KBM-7 (cell line): Measurements from ENCODE around the gene MLXIP.
"Not testable (repeated sequence)": the region's sequence is repeated elsewhere in the genome, so short reads cannot be mapped to it uniquely, and the experiment has no call there.

ENCODE experiments used
- DNase-seq: peaks from one replicate; pipeline ENCODE4 v3.0.0-alpha.2; 2015
- in situ Hi-C: fragments of 300-500 bp; cut with MboI; formaldehyde crosslinking; loops from 2 replicates; pipeline ENCODE4 v1.14.3; 2020; ENCODE audit warnings: low sequenced_read_pairs, low pct_unique_long_range_greater_than_20kb, mixed read lengths

The MLXIP gene

DNA sequence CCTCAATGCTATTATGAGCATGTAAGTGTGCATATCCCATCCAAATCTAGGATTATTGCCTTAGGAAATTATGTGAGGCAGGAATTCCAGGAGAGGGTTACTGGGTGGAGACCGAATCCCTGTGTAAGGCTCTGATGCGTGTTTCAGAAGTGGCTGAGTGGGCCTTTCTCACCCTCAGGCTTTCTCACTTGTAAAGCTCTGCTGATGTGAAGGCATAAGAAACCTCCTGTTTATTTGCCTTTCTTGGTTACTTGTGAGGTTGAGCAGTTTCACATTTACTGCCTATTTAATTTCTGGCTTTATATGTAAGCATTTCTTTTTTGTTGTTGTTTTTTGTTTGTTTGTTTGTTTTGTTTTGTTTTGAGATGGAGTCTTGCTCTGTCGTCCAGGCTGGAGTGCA lies 84.4 kb downstream of the MLXIP start:
- in situ Hi-C loops = no loop called here
- no peak for DNase-seq

DNA sequence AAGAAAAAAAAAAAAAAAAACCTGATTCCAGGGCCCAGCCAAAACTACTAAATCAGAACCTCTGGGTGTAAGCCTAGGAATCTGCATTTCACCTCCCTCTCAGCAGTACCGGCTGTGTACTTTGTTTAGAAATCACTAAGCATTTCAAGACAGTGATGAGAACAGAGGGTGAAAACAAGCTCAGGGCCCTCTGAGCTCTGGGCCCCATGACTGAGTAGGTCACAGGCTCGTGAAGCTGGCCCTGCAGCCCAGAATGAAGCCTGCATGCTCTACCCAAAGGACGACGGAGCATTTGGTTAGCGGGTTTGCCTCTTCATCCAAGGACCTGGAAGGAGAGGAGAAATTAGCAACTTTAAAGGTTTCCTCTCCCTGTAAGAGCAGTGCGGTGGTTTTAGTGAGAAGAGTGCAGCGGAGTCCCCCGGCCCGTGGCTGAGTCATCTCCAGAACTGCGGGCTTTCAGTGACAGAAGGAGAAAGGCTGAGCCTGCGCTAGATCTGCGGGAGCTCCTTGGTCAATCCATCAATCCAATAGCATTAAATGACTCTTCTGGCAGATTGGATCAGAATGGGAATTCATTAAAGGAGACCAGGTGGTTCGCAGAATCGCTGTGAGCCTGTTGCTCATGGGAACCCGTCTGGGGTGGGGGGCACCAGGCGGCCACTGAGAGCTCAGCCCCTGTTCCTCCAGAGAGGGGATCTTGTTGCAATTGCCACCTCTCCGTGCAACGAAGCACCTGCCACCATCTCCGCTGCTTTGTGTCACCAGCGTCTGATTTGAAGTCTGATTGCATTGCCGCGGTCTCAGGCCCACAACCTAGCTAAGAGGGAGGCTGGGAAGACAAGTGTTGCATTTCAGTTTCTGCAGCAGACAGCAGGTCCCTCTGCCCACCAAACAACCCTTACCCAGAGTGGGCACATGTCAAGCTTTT lies 88.1 kb downstream of the MLXIP start:
- in situ Hi-C loops = no loop called here
- no peak for DNase-seq

DNA sequence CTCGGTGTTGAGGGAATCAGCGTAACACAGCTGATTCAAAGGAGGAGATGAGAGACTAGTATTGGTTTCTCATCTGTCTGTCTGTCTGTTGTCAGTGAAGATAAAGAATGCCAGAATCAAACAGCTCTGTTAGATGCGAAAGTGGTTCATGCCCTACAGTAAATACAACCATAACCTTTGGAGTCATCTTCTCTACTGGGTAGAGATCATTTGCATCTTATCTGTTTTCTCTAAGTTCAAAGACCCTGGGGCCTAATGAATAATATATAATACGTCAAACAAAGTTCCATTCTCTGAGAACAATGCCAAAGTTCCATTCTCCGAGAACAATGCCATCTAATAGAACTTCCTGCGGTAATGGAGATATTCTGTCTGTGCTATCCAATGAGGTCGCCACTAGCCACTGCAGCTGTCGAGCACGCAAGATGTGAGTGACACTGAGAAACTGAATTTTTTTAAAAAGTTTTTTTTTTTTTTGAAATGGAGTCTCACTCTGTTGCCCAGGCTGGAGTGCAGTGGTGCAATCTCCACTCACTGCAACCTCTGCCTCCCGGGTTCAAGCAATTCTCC lies 88.9 kb downstream of the MLXIP start:
- no peak for DNase-seq
- in situ Hi-C loops = no loop called here

DNA sequence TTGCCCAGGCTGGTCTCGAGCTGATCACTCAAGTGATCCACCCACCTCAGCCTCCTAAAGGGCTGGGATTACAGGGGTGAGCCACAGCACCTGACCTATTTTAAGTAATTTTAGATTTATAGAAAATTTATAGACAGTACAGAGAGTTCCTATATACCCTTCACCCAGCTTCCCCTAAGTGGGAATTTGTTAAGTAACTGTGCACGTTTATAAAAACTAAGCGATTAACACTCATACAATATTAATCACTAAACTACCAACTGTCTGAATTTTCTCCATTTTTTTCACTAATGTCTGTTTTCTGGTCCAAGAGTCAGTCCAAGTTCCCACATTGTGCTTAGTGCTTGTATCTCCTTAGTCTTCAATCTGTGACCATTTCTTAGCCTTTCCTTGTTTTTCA lies 89.9 kb downstream of the MLXIP start:
- in situ Hi-C loops = no loop called here
- no peak for DNase-seq

DNA sequence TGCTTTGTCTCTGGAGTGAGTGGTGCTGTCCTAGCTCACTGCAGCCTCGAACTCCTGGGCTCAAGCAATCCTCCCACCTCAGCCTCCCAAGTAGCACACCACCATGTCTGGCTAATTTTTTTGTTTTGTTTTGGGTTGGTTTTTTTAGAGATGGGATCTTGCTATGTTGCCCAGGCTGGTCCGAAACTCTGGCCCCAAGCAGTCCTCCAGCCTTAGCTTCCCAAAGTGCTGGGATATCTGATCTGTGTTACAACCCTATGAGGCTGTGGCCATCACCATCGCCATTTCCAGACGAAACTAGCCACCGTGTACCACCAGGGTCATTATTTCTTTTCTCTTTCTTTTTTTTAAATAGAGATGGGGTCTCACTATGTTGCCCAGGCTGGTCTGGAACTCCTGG lies 92.8 kb downstream of the MLXIP start:
- in situ Hi-C loops = no loop called here
- DNase-seq = no peak

DNA sequence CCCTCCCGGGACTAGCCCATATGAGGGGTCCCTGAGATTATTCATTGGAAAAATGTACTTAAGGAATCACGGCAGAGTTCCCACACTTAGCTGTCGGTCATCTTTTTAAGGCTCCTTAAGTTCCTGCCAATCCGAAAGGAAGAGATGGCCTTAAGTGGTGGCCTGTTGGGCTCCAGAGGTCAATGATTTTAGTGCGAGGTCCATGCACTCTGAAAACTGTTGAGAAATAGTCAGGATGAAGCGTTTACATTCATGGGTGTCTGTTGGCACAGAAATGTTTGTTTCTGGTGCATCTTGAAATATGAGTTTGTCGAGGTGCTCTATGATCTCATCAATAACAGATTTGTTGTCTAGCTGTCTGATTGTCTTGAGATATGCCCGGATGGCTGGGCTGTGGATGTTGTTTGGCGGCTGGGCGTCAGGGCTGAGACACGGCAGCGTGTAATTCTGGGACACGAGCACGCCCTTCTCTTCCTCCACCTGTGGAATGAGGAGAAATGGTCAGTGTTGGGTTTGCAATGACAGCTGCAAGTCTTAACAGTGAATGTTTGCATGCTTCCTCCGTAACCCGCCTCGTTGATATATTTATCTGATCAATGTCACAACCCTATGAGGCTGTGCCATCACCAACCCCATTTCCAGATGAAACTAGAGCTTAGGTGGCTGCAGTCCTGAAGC lies 93.8 kb downstream of the MLXIP start:
- no peak for DNase-seq
- in situ Hi-C loops = no loop called here

DNA sequence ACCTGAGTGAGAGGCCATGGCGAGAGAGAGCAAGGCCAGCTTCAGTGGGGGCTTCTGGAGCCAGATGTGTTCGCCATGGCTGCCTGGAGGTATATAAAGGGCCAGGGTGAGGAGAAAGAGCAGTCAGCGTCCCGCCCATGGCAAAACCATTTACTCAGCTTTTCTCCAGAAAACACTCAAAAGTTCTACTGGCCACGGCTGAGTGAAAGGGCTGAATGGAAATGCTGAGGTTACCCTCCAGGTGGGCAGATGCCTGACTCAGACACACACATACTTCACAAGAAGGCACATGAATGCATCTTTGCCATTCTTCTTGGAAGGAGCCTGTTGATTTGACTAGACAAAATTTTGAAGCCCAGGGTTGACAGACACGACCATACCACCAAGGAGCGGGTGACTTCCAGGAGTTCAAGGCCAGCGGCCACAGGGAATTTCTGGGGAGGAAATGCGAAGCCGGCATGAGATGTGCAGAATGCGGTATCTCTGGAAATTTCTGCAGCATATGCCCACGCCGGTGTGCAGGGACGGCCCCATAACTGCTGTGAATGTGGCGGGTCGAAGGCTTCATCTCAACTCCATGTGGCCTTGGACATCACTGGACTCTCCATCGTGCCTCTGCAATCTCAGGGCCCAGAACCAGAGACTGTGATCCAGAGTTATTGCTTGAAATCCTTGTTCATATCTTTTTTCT lies 95.7 kb downstream of the MLXIP start, which contains the start of gene IL31:
TSS of gene IL31 (minus strand) at position 67 of the 691 bp plus-strand sequence. CDS start at position 18, 49 bp downstream.
- DNase-seq = no peak
- in situ Hi-C loops = no loop called here

DNA sequence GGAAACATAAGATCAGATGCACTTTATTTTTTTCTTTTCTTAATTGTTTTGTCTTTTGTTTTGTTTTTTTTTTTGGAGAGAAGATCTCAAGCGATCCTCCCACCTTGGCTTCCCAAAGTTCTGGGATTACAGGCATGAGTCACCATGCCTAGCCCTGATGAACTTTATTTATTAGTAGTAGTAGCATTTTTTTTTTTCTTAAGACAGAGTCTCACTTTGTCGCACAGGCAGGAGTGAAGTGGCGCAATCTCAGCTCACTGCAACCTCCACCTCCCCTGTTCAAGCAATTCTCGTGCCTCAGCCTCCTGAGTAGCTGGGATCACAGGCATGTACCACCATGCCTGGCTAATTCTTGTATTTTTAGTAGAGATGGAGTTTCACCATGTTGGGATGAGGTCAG lies 97.9 kb downstream of the MLXIP start:
- DNase-seq, in situ Hi-C loops: not testable (repeated sequence)

DNA sequence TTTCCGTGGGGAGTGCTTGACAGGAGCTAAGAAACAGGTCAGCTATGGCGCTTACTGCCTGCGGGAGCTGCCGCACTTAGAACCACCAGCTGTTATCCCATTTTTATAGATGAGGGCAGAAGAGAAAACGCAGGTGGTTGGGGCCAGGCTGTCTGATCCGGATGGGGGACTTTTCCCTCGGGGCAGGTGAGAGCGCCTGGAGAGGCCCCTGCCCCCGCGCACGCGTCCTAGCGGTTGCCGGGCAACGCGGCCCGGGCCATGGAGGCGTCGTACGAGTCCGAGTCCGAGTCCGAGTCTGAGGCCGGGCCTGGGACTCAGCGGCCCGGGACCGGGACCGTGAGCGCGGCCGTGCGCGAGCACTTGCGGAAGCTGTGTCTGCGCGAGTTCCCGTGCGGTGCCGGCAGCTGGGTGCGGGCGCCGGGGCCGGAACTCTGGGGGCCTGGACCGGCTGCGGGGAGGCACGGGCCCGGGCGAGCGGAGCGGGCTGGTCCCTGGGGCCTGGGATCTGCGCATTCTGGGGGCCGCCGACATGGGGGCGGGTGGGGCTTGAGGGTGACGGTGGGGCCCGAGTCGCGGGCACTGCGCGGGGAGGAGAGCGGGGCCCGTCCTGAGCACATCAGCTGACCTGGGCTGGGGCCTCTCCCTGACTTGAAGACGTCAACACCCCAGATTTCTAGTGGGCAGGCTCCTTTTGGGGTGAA lies 104.5 kb downstream of the MLXIP start, which contains the start of gene LRRC43:
TSS of gene LRRC43 (plus strand) at position 237 of the 701 bp plus-strand sequence. CDS start at position 259, 22 bp downstream.
- in situ Hi-C loops = no loop called here
- no peak for DNase-seq

DNA sequence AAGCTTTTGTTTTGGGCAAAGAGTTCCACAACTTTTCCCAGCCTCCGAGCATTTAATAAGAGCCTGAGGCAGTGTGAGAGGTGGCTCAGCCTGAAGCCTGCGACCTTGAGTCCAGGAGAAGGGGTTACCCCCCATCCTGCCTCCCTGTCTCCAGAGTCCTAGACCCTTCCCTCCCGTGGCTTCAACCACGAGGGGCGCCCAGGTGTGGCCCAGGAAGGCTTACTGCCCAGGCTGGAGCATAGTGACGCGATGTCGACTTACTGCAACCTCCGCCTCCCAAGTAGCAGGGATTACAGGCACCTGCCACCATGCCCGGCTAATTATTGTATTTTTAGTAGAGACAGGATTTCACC lies 105.0 kb downstream of the MLXIP start:
- in situ Hi-C loops = no loop called here
- DNase-seq = no peak

DNA sequence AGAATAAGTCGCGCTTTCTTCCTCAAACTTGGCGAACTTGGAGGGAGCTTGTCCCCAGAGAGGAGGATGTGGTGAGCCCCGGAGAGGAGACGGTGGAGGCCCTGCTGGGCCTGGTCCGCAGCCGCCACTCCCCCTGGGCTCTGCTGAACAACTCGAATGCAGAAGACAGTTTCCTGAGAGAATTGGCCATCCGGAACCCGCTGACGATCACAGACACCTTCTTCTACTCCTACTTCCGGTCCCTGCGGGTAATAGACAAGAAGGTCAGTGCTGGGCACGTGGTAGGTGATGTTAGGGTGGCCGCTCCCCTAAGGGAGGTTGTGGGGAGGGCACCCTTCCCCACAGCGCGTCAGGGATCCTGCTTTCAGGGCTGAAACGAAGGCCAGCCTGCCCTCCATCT lies 106.0 kb downstream of the MLXIP start:
- in situ Hi-C loops = no loop called here
- peak; percentile 92 for DNase-seq

DNA sequence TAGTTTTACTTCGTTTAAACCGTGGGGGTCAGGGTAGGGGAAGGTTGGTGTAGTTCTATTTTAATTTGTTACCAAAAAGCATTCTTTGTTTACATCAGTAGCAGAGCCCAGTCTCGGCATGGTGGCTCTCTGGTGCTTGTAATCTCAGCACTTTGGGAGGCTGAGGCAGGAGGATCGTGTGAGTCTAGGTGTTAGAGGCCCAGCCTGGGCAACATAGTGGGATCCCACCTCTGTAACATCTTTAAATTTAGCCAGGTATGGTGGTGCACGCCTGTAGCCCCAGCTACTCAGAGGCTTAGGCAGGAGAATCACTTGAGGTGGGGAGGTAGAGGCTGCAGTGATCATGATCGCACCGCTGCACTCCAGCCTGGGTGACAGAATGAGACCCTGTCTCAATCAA lies 106.5 kb downstream of the MLXIP start:
- in situ Hi-C loops = no loop called here
- DNase-seq = no peak

DNA sequence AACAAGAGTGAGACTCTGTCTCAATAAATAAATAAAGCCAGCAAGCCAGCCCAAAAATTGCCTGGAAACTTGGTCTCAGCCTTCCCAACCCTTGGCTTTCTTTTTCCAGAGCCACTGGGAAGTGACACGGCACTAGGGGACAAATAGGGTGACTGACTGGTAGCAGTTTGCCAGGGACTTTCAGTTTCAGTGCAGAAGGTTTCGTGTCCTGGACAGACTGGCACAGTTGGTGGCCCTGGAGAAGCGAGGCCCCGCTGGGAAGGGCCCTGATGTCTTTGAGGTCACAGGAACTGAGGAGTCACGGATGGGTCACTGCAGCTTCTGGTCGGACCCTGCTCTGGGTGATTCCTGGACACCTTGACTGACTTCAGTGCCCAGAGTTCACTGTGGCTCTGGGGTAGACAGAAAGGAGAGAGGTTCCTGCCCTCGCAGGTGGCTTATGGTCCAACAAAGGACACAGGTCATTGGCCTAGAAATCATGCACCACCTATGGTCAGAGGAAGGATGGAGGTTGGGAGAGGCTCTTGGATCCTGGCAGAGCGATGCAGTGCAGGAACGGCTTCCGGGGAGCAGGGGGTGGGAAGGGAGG lies 107.0 kb downstream of the MLXIP start:
- no peak for DNase-seq

DNA sequence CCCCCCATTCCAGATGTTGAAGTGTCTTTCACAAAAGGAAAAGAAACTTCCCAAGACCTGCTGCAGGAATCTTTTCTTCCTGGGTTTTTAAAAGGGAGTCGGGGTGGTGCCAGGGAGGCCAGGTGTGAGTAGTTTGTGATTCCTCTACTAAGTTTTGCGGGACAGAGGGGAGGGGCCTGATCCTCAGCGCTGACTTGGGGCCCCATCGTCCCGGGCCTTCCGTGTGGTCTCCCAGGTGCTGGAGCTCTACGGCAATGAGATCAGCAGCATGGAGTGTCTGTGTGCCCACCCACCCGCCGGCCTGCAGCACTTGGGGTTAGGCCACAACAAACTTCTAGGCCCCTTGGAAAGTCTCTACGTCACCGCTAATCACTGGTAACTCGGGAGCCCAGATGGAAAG lies 108.9 kb downstream of the MLXIP start:
- in situ Hi-C loops = no loop called here
- no peak for DNase-seq

More for the DNA sequence above, 107.0 kb downstream of the MLXIP start:
- in situ Hi-C loops = no loop called here

DNA sequence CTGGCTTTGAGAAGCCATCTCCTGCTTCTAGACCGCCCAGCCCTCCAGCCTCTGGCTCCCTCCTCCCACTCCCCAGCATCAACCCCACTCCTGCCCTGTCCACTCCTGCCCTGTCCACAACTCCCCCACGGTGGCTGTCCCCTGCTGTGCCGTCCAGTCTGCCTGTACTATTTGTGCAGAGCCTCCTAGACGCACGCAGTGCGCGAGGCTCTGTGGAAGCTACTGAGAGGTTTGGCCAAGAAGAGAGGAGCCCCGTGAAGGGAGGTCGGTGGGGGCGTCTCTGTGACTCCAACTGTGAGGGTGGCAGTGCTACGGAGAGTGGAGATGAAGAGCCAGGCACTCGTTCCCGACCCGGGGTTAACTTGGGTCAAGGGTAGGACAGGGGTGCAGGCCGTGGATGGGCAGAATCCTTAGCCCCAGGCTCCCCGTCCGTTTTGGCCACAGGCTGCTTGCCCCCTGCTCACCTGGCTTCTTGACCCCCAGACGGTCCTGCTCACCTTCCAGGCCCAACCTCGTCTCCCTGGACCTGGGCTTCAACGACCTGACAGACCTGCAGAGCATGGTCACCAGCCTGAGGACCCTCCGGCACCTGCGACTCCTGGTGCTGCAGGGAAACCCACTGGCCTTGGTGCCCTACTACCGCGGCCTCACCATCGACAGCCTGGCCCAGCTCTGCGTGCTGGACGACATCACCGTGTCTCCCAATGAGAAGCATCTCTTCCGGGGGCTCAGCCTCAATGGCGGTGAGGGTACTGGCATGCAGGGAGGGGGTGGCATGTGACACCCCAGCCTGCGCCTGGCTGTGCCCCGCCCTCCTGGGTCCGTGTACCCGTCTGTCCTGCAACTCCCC lies 111.3 kb downstream of the MLXIP start:
- DNase-seq = no peak
- in situ Hi-C loops = no loop called here

DNA sequence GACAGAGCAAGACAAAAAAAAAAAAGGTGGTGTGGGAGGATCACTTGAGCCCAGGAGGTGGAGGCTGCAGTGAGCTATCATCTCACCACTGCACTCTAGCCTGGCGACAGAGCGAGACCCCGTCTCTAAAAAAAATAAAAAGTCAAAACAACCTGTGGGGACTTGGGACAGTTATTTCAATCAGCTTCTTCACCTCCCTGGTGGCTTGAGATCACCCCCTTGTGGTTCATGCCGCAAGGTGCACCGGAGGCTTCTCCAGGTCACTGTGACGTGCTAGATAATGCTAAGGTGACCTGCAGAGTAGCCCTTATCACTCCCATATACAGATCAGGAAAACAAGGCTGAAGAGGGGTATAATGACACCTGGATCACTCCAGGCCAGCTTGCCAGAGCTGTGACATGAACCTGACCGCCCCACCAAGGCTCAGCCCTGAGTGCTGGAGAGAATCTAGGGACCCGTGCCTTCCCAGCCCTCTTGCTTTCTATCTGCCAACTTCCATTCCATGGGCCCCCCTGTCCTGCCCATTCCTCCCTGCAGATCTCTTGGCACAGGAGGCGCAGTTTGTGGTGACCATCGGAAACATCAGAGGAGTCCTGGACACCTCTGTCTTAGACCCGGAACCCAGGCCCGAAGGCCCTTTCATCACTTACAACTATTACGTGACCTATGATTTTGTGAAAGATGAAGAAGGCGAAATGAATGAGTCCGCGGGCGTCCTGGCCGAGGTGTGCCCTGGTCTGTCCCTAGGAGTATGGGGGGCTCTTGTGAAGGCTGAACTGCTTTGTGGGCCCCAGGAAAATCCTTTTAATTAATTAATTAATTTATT lies 112.5 kb downstream of the MLXIP start:
- in situ Hi-C loops = no loop called here
- peak; percentile 80 for DNase-seq

DNA sequence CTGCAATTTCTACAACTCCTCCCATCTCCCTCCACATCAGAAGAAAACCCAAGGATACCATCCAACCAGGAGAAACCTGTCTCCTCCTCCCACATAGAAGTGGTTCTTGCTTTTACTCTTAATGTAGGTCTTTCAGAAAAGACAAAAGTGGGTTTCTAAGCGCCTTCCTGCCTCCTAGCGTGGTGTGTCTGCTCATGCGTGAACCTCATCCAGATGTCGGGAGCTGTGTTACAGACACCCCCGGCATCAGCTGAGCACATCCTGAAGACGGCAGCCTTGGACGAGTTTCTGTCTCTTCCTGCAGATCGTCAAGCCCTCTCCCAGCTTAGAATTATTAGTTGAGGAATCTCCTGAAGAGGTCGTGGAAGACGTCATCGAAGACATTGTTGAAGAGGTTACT lies 113.9 kb downstream of the MLXIP start:
- in situ Hi-C loops = no loop called here
- DNase-seq = no peak
